Fibroblast of lung (primary cell): ENCODE measurements around the gene RAB1A. TPM values are rescaled to one million over a fixed set of nuclear protein-coding genes. Genes with fewer than 3 reads are reported as not detected.

ENCODE experiments used
- DNase-seq, 2 donors: peaks; one replicate each; pipeline versions ENCODE4 v3.0.0 to v3.0.0-alpha.2; 2010; ENCODE audit warnings: low read depth in 2 of 2
- H2AFZ ChIP-seq: 2 replicates; pipeline ENCODE4 v1.5.1; 2012; ENCODE audit warnings: low read length, control low read depth, inconsistent platforms
- H3K27ac ChIP-seq: 2 replicates; pipeline ENCODE4 v1.5.1; 2011; ENCODE audit warnings: low read length, control low read depth; ENCODE audit not compliant: insufficient read depth
- H3K27me3 ChIP-seq: 2 replicates; pipeline ENCODE4 v1.5.1; 2011; ENCODE audit warnings: mild to moderate bottlenecking, low read length; ENCODE audit not compliant: control insufficient read depth, insufficient read depth
- H3K36me3 ChIP-seq: 2 replicates; pipeline ENCODE4 v1.5.1; 2011; ENCODE audit warnings: low read length; ENCODE audit not compliant: control insufficient read depth, insufficient read depth
- H3K4me1 ChIP-seq: 2 replicates; pipeline ENCODE4 v1.5.1; 2011; ENCODE audit warnings: low read length; ENCODE audit not compliant: control insufficient read depth, insufficient read depth; ENCODE audit errors: extremely low read depth
- H3K4me2 ChIP-seq: 2 replicates; pipeline ENCODE4 v1.5.1; 2011; ENCODE audit warnings: low read length, control low read depth; ENCODE audit not compliant: insufficient read depth; ENCODE audit errors: extremely low read depth
- H3K4me3 ChIP-seq, 4 experiments: fragments of 200-600 bp in 1 of 4; sonication (generic) in 1 of 4; replicated peaks in 1 of 4; 2 replicates each; pipeline ENCODE4 v1.5.1; 2011 to 2016; ENCODE audit warnings: low read length in 4 of 4, low read depth in 3 of 4, mild to moderate bottlenecking in 3 of 4, control low read depth in 2 of 4, inconsistent platforms in 1 of 4, mixed read lengths in 1 of 4; ENCODE audit not compliant: insufficient read depth in 1 of 4; ENCODE audit errors: control extremely low read depth in 1 of 4
- H3K79me2 ChIP-seq: 2 replicates; pipeline ENCODE4 v1.5.1; 2012; ENCODE audit warnings: mild to moderate bottlenecking, low read length, inconsistent platforms; ENCODE audit not compliant: control insufficient read depth, insufficient read depth
- H3K9ac ChIP-seq: 2 replicates; pipeline ENCODE4 v1.5.1; 2011; ENCODE audit warnings: mild to moderate bottlenecking, low read length, control low read depth; ENCODE audit not compliant: insufficient read depth
- H3K9me3 ChIP-seq: 2 replicates; pipeline ENCODE4 v1.5.1; 2012; ENCODE audit warnings: low read depth, low read length; ENCODE audit not compliant: control insufficient read depth, insufficient read depth
- H4K20me1 ChIP-seq: 2 replicates; pipeline ENCODE4 v1.5.1; 2011; ENCODE audit warnings: low read length; ENCODE audit not compliant: control insufficient read depth, insufficient read depth; ENCODE audit errors: extremely low read depth
- CTCF ChIP-seq, 2 donors: IDR thresholded peaks in 1 of 2; conservative IDR thresholded peaks in 1 of 2; 1 replicate in 1 of 2; 2 replicates in 1 of 2; pipeline ENCODE4 v1.5.1; 2011 to 2012; ENCODE audit warnings: low read length in 2 of 2, control low read depth in 1 of 2, inconsistent platforms in 1 of 2, low read depth in 1 of 2, mild to moderate bottlenecking in 1 of 2
- EZH2 ChIP-seq: IDR thresholded peaks from 2 replicates; pipeline ENCODE4 v1.5.1; 2012; ENCODE audit warnings: low read length, control low read depth, mild to moderate bottlenecking; ENCODE audit errors: missing control alignments
- polyA plus RNA-seq, 2 donors: library from polyadenylated mRNA; depleted of rRNA in 1 of 2; stranded (reverse) in 1 of 2; unstranded in 1 of 2; fragments of >200 nt; gene quantifications; 2 replicates each; pipeline ENCODE4 v1.2.1, GENCODE V29; 2011 to 2012; ENCODE audit warnings: missing spikeins in 1 of 2
- total RNA-seq: library from RNA; depleted of rRNA; stranded (reverse); fragments of >200 nt; gene quantifications from 2 replicates; pipeline ENCODE4 v1.2.1, GENCODE V29; 2014

Gene RAB1A
- total and polyA plus RNA-seq, 2 donors (not counting 1 experiment from before 2014, with no cell fraction given), result 89.8 to 289 TPM

GRCh38 chr2:65039640-65040039 lies 90.3 kb downstream of the RAB1A start:
- no peak for DNase-seq
- Histone ChIP-seq H2AFZ (no peak overlapping the region), H3K27ac (no peak overlapping the region), H3K9ac (no peak overlapping the region), H3K36me3 (no peaks in the 10 kb centered on the region), H3K27me3 (no peaks in the 10 kb centered on the region), H3K4me2 (no peak overlapping the region), H3K79me2 (no peaks in the 10 kb centered on the region), H3K9me3 (no peaks in the 10 kb centered on the region), H3K4me1 (no peaks in the 10 kb centered on the region), H4K20me1 (no peaks in the 10 kb centered on the region), H3K4me3 (no peak overlapping the region)
- TF ChIP-seq CTCF (conservative IDR thresholded peaks at IDR 0.05 in 1 of 2, IDR thresholded peaks at IDR 0.05 in 1 of 2; ENCODE audit: low read depth in 1 of 2, low read length in 2 of 2) (no peak), EZH2 (no peak)

- Histone ChIP-seq H3K9me3 (no peaks in the 10 kb centered on the region), H2AFZ (no peak overlapping the region), H4K20me1 (no peaks in the 10 kb centered on the region), H3K27ac (no peak overlapping the region), H3K4me1 (no peaks in the 10 kb centered on the region), H3K4me2 (no peak overlapping the region), H3K36me3 (no peaks in the 10 kb centered on the region), H3K27me3 (no peaks in the 10 kb centered on the region), H3K4me3 (no peak overlapping the region), H3K9ac (no peak overlapping the region), H3K79me2 (no peaks in the 10 kb centered on the region)
- no peak for DNase-seq
- TF ChIP-seq EZH2 (no peak), CTCF (conservative IDR thresholded peaks at IDR 0.05 in 1 of 2, IDR thresholded peaks at IDR 0.05 in 1 of 2; ENCODE audit: low read depth in 1 of 2, low read length in 2 of 2) (no peak)
Measured at GRCh38 chr2:65037178-65037577, 92.7 kb downstream of the RAB1A start.

Other genes with a start within 250 kb of the RAB1A start
- 13.1 and 20.8 TPM in 2 replicates for gene SLC1A4, start 140.7 kb downstream of the RAB1A start, total RNA-seq
- gene SLC1A4, start 140.7 kb downstream of the RAB1A start, polyA plus RNA-seq, result 4.9 and 6.0 TPM in 2 replicates
- 10.5 and 12.7 TPM in 2 replicates for gene CEP68, start 73.7 kb downstream of the RAB1A start, total RNA-seq
- gene CEP68, start 73.7 kb downstream of the RAB1A start, polyA plus RNA-seq, result 5.2 and 8.5 TPM in 2 replicates
- 67.3 and 90.2 TPM in 2 replicates for gene ACTR2, start 97.7 kb upstream of the RAB1A start, total RNA-seq
- 153 and 192 TPM in 2 replicates for gene ACTR2, start 97.7 kb upstream of the RAB1A start, polyA plus RNA-seq